Ramos (cell line): ENCODE results near the gene PRKCB.

ENCODE experiments used
- in situ Hi-C: fragments of 300-500 bp; cut with MboI; formaldehyde crosslinking; loops from one replicate; pipeline ENCODE4 v1.14.3; 2022; ENCODE audit warnings: low sequenced_read_pairs; ENCODE audit not compliant: unreplicated experiment

PRKCB gene

DNA sequence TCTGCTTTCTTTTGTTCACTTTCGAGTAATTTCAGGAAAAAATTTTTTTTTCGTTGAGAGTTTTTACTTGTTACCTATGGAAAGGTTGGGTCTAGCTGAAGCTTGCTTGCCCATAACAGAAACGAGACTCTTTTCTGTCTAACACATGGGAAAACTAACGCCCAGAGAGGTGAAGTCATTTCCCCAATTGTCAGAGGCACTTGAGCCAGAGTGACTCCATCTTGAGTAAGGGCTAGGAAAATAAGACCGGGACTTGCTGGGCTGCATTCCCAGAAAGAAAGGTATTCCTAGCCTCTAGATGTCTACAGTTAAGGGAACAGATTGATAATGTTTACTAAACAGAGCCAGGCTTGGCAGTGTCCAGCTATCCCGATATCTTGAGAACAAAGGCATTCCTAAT lies 26.8 kb downstream of the PRKCB start:
- in situ Hi-C loops, result no loop called here

DNA sequence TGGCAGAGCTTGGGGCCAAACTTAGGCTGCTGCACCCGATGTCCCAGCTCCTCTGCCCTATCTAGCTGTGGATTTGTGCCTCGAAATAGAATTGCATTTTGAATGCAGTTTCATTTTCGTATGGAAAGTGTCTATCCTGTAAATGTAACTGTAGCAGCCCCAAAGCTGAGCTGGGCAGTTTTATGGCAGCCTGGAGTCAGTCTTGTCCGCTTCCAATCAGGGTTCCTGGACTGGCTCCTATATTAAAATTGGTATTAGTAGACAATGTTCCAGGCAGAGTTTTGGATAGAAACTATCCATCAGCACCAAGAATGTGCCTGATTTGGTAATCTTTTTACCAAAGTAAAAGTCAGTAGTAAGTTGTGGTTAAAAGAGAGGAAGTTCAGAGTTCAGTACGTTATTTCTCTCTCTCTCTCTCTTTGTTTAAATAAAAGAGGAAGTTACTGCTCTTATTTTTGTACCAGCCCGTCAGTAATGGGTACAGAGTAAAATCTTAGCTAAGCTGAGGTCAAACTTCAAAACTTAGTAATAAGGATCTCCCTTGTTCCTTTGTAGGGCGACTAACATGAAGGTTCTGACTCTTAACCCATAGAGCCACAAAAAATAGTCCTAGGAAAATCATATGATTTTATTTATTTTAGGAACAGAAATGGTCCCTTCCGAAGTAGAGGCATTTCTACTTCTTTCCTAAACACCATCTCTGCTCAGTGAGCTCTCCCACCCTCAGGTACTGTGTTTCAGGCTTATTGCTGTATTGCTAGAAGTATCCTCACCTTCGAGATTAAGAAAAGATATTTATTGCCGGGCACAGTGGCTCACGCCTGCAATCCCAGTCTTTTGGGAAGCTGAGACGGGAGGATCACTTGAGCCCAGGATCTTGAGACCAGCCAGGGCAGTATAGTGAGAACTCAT lies 28.0 kb downstream of the PRKCB start:
- in situ Hi-C loops, result no loop called here

DNA sequence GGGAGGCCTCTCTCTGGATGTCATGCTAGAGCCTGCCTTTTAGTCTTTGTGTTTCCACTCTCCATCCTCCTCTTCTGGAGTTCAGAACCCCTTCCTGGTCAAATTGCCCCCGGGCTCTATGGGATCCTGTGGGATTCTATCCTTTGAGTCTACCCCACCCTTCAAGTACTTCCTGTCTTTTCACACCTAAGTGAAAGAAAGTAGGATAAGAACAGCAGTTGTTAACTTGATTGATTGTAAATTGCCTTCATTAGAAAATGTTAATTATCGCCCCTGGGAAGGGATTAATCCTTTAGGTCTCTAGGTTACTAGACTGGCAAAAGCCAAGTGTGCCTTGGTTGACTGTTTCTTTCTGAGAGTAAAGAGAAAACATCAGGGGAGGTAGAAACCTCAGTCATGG lies 30.1 kb downstream of the PRKCB start:
- in situ Hi-C loops, result no loop called here

DNA sequence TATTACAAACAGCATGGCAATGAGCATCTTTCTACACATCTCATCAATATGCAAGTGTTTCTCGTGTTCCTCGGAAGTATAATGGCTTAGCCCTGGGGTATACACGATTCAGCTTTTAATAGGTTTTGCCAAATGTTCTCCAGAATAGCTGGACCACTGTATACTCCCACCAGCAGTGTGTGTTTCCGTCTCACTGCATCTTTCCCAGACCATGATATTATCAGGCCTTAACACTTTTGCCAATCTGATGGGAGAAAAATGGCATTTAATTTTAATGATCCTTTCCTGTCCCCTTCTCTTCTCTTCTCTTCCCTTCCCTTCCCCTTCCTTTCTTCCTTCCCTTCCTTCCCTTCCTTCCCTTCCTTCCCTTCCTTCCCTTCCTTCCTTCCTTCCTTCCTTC lies 30.8 kb downstream of the PRKCB start:
- in situ Hi-C loops, result no loop called here

DNA sequence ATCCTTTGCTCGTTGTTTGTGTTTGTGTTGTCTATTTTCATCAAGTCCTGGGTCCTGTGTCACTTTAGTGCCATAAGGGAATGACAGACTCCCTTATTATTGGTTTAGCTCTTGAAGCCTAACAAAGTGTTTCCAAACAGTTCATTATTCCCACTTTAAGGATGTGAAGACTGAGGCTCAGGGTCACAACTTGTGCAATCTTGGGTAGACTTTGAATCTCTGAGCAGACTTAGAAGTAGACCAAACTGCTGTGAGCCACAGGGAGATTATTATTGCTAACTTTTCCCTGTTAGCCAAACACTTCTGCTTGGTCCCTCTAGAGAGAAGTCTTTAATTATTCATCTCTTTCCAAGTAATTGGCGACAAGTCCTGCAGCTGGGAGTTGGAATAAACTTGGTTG lies 31.8 kb downstream of the PRKCB start:
- in situ Hi-C loops, result no loop called here

DNA sequence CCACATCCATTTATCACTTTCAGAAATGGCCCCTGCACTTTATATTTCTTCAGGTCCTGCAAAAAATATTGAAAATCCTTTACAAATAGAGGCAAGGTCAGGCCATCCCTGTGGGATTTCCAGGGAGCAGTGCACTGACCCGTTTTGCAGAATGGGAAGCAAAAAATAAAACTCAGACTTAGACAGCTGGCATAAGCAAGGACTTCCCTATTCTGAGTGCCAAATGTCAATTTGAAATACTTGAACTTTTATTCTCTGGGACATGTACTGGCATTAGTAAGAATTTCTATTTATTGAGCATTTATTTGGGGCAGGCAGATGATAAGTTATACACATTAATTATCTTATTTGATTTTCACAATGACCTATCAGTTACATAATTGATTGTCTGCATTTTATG lies 32.4 kb downstream of the PRKCB start:
- in situ Hi-C loops, result no loop called here

DNA sequence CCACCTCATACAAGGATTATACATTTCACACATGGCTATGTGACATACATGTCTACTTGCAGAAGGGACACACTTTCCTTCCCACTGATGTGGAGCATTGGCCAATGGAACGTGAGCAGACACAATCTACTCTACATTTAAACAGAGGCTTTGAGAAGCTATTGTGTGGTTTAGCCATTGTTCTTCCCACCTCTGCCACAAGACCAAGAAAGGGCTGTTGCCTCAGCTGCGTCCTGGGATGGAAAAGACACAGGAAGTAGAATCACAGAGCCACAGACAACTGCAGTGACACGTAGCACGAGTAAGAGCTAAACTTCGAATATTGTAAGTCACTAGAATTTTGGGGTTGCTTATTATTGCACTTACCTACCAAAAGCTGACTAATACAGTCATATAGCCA lies 33.3 kb downstream of the PRKCB start:
- in situ Hi-C loops, result no loop called here

DNA sequence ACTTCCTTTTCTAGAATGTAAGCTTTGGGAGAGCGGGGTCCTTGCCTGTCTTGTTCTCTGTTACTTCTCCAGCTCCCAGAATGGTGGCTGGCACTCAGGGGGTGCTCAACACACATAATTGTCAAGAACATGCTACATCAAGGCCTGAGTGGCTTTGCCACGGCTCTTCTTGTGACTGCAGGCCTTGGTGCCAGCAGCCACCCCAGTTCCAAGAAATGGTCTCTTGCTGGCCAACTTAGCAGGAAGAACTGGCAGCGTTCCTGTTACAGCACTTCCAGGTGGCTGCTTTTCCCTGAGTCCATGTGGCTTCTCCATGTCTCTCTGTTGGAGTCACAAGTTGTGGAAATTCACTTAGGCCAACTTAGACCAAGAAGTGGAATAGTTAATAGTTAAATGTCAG lies 36.1 kb downstream of the PRKCB start:
- in situ Hi-C loops, result no loop called here

DNA sequence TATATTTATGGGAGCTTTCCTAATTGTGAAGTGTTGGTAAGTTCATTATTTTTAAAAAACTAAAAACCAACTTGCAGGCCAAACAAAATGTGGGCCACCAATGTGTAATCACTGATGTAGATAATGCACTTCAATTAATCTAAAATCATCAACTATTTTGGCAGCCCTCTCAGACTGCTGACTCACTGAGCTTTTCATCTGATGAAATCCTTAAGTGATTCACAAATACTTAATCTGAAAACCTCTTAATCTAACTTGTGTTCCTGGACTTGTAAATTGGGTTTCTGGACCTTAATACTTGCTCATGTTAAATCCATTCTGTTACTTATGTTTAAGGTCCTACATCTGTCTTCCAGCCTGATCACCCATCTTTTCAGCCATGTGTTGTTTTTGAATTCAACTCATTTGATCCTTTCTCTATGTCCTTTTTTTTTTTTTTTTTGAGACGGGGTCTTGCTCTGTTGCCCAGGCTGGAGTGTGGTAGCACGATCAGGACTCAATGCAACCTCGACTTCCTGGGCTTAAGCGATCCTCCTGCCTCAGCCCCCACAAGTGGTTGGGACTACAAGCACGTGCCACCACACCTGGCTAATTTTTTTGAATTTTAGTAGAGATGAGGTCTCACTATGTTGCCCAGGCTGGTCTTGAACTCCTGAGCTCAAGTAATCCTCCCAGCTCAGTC lies 39.0 kb downstream of the PRKCB start:
- in situ Hi-C loops, result no loop called here

DNA sequence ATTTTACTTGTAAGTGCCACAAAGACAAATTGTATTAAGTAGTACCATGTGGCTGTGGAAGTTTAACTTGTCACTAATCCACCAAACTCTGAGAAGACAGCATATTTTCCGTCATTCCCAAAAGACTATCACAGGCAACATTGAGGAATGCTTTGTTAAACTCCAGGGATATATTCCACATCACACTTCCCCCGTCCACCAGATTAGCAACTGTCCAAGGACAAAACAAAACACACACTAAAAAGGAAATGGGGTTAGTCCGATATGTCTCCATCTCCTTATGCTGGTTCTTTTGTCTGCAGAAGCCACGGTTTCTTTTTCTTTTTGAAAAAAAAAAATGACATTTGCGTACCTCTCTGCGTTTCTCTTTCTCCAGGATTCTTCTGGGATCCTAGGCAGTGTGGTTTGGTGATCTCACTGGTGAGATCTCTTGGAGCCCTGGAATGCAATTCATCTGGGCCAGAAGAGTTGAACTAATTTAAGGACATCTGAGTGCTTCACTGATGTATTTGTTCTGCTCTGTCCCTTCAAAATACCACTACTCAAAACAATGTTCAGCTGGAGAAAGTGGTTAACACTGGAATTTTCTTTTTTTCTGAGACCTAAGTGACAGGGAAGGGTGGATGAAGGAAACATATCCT lies 40.6 kb downstream of the PRKCB start:
- in situ Hi-C loops, result no loop called here

DNA sequence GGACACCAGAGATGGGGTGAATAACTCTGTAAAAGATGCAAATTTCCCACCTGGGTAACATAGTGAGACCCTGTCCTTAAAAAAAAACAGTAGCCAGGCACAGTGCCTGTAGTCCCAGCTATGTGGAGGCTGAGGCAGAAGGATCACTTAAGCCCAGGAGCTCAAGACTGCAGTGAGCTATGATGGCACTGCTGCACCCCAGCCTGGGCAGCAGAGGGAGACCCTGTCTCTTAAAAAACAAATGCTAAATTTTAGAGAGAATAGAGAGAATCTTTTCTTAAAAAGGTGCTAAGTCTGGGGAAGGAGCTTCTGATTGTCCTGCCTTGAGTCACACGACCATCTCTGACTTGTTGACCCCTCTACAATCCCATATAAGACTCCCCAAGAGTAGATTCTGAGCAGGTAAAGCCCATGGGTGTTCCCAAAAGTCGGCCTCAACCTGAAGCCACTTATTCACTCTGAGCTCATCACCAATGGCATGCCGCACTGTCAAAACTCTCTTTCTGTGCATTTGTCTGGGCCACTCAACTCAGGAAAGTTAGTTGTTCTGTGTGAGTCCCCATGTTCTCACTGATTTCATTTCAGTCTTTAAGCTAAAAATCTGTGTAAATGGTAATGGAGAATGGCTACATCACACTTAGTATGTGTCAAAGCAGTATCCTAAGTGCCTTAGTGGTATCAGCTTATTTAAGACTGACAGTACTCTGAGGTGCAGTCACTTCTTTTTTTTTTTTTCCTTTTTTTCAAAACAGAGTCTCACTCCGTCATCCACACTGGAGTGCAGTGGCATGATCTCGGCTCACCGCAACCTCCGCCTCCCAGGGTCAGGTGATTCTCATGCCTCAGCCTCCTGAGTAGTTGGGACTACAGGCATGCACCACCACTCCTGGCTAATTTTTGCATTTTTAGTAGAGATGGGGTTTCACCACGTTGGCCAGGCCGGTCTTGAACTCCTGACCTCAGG lies 41.6 kb downstream of the PRKCB start:
- in situ Hi-C loops, result no loop called here

DNA sequence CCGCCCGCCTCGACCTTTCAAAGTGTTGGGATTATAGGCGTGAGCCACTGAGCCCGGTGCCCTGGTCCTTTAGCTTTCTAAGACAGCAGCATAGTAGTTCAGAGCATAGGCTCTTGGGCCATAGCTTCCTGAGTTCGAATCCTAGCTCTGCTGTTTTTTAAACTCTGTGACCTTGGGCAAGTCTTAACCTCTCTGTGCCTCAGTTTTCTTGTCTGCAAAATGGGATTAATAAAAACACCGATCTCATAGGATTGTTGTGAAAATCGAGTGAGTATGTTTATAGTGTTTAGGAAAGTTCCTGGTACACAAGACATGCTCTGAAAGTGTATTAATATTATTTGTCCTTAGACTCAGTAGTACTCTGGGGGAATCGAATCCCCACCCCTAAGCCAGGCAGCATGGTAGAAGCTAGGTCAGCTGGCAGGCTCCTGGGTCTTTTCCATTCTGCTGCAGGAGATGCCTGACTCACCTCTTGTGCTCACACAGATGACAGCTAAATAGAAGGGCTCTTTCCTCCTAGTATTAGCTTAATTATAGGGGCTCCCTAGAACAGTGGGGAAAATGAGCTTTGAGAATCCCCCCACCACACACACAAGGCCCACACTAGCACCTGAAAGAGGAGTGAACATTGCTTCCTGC lies 44.1 kb downstream of the PRKCB start:
- in situ Hi-C loops, result no loop called here

DNA sequence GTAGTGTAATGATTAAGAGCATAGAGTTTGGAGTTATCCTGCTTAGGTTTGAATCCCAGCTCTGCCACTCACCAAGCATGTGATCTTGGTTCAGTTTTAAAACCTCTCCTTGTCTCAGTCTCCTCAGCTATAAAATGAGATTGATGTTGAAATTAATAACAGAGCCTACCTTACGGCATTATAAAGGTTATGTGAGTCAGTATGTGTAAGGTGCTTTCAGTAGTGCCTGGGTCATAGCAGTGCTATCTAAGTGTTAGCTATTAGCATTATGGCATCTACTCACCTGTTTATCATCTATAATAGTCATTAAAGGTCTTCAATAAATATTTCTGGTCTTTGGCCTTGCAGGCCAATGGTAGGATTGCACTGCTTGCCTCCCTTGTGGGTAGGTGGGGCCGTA lies 53.4 kb downstream of the PRKCB start:
- in situ Hi-C loops, result no loop called here

DNA sequence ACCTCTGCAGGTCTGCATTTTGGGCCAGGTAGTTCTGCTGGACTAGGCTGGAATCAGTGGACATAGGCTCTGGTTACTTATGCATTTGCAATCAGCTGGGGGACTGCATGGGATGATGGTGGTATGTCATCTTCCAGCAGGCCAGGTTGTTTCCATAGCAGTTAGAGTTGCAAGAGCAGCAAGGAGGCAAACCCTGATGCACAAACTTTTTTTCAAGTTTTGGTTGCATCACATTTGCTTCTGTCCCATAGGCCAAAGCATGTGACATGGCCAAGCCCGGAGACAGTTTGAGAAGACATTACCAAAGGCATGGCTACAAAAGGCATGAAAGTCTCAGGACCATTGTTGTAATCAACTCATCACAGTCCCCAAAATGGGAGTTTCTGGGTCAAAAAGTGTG lies 58.2 kb downstream of the PRKCB start:
- in situ Hi-C loops, result no loop called here

DNA sequence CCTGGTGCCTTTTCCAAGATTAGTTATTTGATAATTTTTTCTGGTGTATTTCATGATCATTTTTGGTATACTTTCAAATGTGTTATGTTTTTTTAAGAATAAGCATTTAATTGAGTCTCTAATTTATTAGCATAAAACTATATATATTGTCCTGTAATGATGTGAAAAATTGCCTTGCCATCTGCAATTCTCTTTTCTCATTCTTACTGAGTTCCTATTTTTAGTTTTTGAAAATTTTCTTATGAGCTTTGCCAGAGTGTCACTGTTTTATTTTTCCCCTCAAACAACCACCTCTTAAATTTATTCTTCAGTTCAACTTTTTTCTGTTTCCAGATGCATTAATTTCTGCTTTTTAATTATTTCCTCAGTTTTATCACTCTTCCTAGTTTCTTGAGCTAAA lies 59.3 kb downstream of the PRKCB start:
- in situ Hi-C loops, result no loop called here

DNA sequence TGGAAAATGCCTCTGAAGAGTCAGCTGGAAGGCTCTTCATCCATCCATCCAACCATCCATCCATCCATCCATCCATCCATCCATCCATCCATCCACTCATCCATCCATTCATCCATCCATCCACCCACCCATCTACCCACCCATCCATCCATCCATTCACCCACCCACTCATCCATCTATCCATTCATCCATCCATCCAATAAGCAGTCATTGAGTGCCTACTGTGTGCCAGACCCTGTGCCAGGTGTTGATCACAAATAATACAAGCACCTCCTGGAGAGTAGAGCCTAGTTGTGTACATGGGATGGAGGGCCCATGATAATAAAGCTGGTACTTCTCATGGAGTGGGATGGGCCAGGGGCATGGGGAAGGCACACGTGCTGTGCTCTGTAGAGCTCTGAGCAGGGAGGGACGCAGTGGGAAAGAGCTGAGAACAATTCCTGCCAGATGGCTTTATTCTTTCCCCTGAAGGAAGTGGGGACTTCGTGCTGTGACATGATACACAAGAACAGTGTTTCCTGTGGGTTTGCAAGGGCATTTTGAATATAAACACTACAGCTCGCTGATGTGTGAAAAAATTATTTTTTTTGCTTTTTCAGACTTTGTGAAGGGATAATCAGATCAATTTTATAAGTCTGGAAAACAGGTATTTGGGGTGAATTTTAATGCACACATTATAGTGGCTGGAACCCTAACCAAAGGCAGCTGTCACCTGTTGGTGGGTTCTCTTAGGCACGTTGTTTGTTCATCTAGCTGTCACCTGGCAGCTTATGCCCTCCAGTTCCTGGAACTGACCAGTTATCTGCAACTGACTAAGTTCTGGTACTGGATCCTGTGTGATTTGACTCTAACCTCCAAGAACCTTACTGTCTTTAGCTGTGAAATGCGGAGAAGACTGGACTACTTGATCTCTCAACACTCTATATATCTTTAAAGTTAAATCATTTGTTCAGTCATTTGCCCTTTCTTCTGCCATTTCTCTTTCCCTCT lies 61.3 kb downstream of the PRKCB start:
- in situ Hi-C loops, result no loop called here

DNA sequence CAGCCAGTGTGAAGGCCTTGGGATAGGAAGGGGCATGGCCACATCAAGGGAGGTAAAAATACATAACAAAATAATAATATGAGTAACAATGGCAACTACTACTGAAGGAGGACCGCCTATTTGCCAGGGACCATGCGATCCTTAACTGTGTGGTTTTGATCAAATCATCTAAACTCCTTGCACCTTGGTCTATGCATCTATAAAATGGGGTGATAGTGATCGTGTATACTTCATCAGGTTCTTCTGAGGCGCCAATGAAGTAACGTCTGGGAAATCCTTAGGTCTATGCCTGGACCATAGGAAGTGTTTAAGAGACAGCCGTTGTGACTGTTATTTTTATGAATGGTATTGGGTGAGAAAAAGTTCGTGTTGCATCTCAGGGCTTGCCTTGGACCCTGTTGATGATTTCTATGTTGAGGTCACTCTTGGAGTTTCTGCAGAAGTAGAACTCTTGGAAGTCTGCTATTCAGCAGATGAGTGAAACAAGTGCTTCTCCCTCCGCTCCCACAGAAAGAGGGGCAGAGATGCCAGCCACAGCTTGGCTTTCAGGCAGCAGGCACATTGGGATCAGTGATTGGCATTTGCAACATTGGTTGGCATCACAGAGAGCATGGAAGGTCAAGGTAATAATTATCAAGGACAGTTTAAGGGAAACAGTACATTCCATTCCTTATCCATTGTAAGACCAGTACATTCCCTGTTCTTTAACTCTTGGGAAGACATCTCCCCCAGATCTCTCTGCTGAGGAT lies 63.1 kb downstream of the PRKCB start:
- in situ Hi-C loops, result no loop called here

DNA sequence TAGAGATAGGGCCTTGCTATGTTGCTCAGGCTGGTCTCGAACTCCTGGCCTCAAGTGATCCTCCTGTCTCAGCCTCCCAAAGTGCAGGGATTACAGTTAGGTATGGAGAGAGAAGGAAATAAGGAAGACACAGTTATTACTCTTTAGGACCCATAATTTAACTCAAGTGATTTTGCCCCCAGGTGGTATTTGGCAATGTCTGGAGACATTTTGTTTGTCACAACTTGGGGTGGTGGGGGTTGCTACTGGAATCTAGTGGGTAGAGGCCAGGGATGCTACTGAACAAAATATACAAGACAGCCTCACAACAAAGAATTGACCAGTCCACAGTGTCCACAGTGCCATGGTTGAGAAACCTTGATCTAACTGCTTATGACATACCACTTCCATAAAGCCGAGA lies 64.1 kb downstream of the PRKCB start:
- in situ Hi-C loops, result no loop called here
